OCI-LY7 (cell line): ENCODE results near the gene MYBPC1.

Source experiments
- EZH2phosphoT487 ChIP-seq: fragments of 200-600 bp; sonication (generic); IDR thresholded peaks from 2 replicates; pipeline ENCODE4 v1.6.1; 2018; ENCODE audit warnings: low read depth, borderline replicate concordance, mild to moderate bottlenecking, mixed run types, antibody characterized with exemption, low read length, moderate library complexity, mixed read lengths
- TF ChIP-seq, protein P1 (sequence below): fragments of 200-600 bp; sonication (generic); conservative IDR thresholded peaks from 2 replicates; pipeline ENCODE4 v1.5.1; 2014; ENCODE audit warnings: mild to moderate bottlenecking, antibody characterized with exemption, low read length, moderate library complexity, mixed read lengths

DNA sequence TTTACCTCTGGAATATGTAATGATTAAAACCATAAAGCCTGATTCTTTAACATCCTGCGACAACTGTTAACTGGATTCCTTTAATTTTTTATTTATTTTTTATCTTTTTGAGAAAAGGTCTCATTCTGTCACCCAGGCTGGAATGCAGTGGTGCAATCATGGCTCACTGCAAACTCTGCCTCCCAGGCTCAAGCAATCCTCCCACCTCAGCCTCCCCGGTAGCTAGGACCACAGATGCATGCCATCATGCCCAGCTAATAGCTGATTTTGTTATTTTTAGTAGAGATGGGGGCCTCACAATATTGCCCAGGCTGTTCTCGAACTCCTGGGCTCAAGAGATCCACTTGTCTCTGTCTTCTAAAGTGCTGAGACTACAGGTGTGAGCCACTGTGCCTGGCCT, 3.7 kb downstream of the MYBPC1 start:
- TF ChIP-seq, protein P1, sequence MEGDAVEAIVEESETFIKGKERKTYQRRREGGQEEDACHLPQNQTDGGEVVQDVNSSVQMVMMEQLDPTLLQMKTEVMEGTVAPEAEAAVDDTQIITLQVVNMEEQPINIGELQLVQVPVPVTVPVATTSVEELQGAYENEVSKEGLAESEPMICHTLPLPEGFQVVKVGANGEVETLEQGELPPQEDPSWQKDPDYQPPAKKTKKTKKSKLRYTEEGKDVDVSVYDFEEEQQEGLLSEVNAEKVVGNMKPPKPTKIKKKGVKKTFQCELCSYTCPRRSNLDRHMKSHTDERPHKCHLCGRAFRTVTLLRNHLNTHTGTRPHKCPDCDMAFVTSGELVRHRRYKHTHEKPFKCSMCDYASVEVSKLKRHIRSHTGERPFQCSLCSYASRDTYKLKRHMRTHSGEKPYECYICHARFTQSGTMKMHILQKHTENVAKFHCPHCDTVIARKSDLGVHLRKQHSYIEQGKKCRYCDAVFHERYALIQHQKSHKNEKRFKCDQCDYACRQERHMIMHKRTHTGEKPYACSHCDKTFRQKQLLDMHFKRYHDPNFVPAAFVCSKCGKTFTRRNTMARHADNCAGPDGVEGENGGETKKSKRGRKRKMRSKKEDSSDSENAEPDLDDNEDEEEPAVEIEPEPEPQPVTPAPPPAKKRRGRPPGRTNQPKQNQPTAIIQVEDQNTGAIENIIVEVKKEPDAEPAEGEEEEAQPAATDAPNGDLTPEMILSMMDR, result no peak
- no peak for TF ChIP-seq EZH2phosphoT487
